Colon (tissue), 2 donors: Measurements from ENCODE around the gene KRTAP1-4.
"Not testable (repeated sequence)": the region's sequence is repeated elsewhere in the genome, so short reads cannot be mapped to it uniquely, and the experiment has no call there.

Source experiments
- FAIRE-seq: peaks from 2 replicates; lab custom pipeline; 2012; peaks lifted over from hg19 to GRCh38; lab: Jason Lieb, UNC
- donor health status: control.
- donor health status: control.

Gene KRTAP1-4

GRCh38 chr17:41029633-41030245 is at the start of gene KRTAP1-4:
TSS of gene KRTAP1-4 (minus strand) at chr17:41030195. CDS start at chr17:41030078, 117 bp downstream.
- no peak for FAIRE-seq

- no peak for FAIRE-seq
These were observed 46.8 kb upstream of the KRTAP1-4 start for GRCh38 chr17:41076788-41077187.

GRCh38 chr17:41073676-41074075 is 43.7 kb upstream of the KRTAP1-4 start:
- no peak for FAIRE-seq

GRCh38 chr17:41071606-41072360 is 41.8 kb upstream of the KRTAP1-4 start:
- FAIRE-seq: no peak

- FAIRE-seq: no peak
These were observed 39.0 kb upstream of the KRTAP1-4 start for GRCh38 chr17:41069031-41069430.

GRCh38 chr17:41067281-41067680 is 37.3 kb upstream of the KRTAP1-4 start:
- no peak for FAIRE-seq

- FAIRE-seq: no peak
These were observed 36.0 kb upstream of the KRTAP1-4 start, which contains the start of gene KRTAP2-4 for GRCh38 chr17:41065829-41066624. TSS of gene KRTAP2-4 (minus strand) at chr17:41065879. CDS start at chr17:41065845, 34 bp downstream.

GRCh38 chr17:41065016-41065689 is 35.2 kb upstream of the KRTAP1-4 start:
- FAIRE-seq: not testable (repeated sequence)

- FAIRE-seq: no peak
These were observed 34.3 kb upstream of the KRTAP1-4 start for GRCh38 chr17:41064301-41064700.

- FAIRE-seq: no peak
These were observed 33.5 kb upstream of the KRTAP1-4 start for GRCh38 chr17:41063449-41063848.

- FAIRE-seq: no peak
These were observed 32.0 kb upstream of the KRTAP1-4 start for GRCh38 chr17:41061964-41062363.

- no peak for FAIRE-seq
These were observed 30.1 kb upstream of the KRTAP1-4 start, which contains the start of gene KRTAP2-3 for GRCh38 chr17:41060052-41060604. TSS of gene KRTAP2-3 (minus strand) at chr17:41060114. CDS start at chr17:41060050, 64 bp downstream.

- FAIRE-seq: not testable (repeated sequence)
These were observed 29.5 kb upstream of the KRTAP1-4 start for GRCh38 chr17:41059276-41060051.

GRCh38 chr17:41058741-41059140 is 28.7 kb upstream of the KRTAP1-4 start:
- no peak for FAIRE-seq

- no peak for FAIRE-seq
These were observed 27.6 kb upstream of the KRTAP1-4 start for GRCh38 chr17:41057547-41057946.

GRCh38 chr17:41055130-41055529 is 25.1 kb upstream of the KRTAP1-4 start, which contains the start of gene KRTAP2-2:
TSS of gene KRTAP2-2 (minus strand) at chr17:41055230. CDS start at chr17:41055211, 19 bp downstream.
- not testable (repeated sequence) for FAIRE-seq

- not testable (repeated sequence) for FAIRE-seq
These were observed 24.6 kb upstream of the KRTAP1-4 start for GRCh38 chr17:41054556-41054955.

- FAIRE-seq: no peak
These were observed 24.0 kb upstream of the KRTAP1-4 start for GRCh38 chr17:41054025-41054424.

GRCh38 chr17:41052566-41052965 is 22.6 kb upstream of the KRTAP1-4 start:
- no peak for FAIRE-seq

GRCh38 chr17:41049110-41049509 is 19.1 kb upstream of the KRTAP1-4 start:
- no peak for FAIRE-seq

- FAIRE-seq: no peak
These were observed 18.4 kb upstream of the KRTAP1-4 start for GRCh38 chr17:41048441-41048840.
